CD14-positive monocyte (primary cell): ENCODE measurements around the gene TRAPPC2. TPM values are rescaled to one million over a fixed set of nuclear protein-coding genes. Genes with fewer than 3 reads are reported as not detected.

Experiments used
- DNase-seq, 3 donors: peaks; one replicate each; pipeline ENCODE4 v3.0.0-alpha.2; 2011 to 2022
- H2AFZ ChIP-seq: 2 replicates; pipeline ENCODE4 v1.6.0; 2012; ENCODE audit warnings: mild to moderate bottlenecking, low read depth, low read length, inconsistent platforms; ENCODE audit not compliant: insufficient read depth, poor library complexity, severe bottlenecking
- H3K27ac ChIP-seq, 2 donors: 1 replicate in 1 of 2; 2 replicates in 1 of 2; pipeline ENCODE4 v1.5.1; 2012 to 2013; ENCODE audit warnings: low read length in 2 of 2, control low read depth in 1 of 2, inconsistent platforms in 1 of 2, low read depth in 1 of 2, mild to moderate bottlenecking in 1 of 2
- H3K27me3 ChIP-seq, 2 donors: one replicate each; pipeline versions ENCODE4 v1.6.0 to v1.6.1; 2011 to 2013; ENCODE audit warnings: low read length in 2 of 2; ENCODE audit not compliant: control insufficient read depth in 2 of 2, insufficient read depth in 2 of 2
- H3K36me3 ChIP-seq, 2 donors: replicated peaks in 1 of 2; 1 replicate in 1 of 2; 2 replicates in 1 of 2; pipeline versions ENCODE4 v1.5.1 to v1.6.1; 2012 to 2013; ENCODE audit warnings: low read length in 2 of 2, control low read depth in 1 of 2, inconsistent platforms in 1 of 2, mild to moderate bottlenecking in 1 of 2; ENCODE audit not compliant: insufficient read depth in 2 of 2, control insufficient read depth in 1 of 2
- H3K4me1 ChIP-seq, 2 donors: 1 replicate in 1 of 2; 2 replicates in 1 of 2; pipeline versions ENCODE4 v1.5.1 to v1.6.1; 2012 to 2013; ENCODE audit warnings: low read length in 2 of 2, control low read depth in 1 of 2, inconsistent platforms in 1 of 2, mild to moderate bottlenecking in 1 of 2, moderate library complexity in 1 of 2; ENCODE audit not compliant: insufficient read depth in 2 of 2, control insufficient read depth in 1 of 2
- H3K4me2 ChIP-seq: replicated peaks from 2 replicates; pipeline ENCODE3; 2012; ENCODE audit warnings: low read length, moderate library complexity, mild to moderate bottlenecking; ENCODE audit not compliant: poor library complexity, severe bottlenecking; ENCODE audit errors: extremely low read depth
- H3K4me3 ChIP-seq, 3 experiments: fragments of 200-600 bp in 1 of 3; sonication (generic) in 1 of 3; replicated peaks in 1 of 3; 1 replicate in 2 of 3; 2 replicates in 1 of 3; pipeline ENCODE4 v1.5.1; 2011 to 2013; ENCODE audit warnings: low read length in 3 of 3, mild to moderate bottlenecking in 3 of 3, control low read depth in 2 of 3, low read depth in 2 of 3, inconsistent platforms in 1 of 3, moderate library complexity in 1 of 3
- H3K79me2 ChIP-seq: 2 replicates; pipeline ENCODE4 v1.6.0; 2012; ENCODE audit warnings: mild to moderate bottlenecking, control low read depth, inconsistent platforms, low read length, moderate library complexity; ENCODE audit not compliant: insufficient read depth
- H3K9ac ChIP-seq: 2 replicates; pipeline ENCODE4 v1.6.0; 2017; ENCODE audit warnings: low read length, mild to moderate bottlenecking; ENCODE audit not compliant: insufficient read depth, poor library complexity, severe bottlenecking
- H3K9me3 ChIP-seq, 2 donors: replicated peaks in 1 of 2; 1 replicate in 1 of 2; 2 replicates in 1 of 2; pipeline versions ENCODE4 v1.5.1 to v1.6.1; 2012 to 2013; ENCODE audit warnings: low read length in 2 of 2, control low read depth in 1 of 2; ENCODE audit not compliant: control insufficient read depth in 1 of 2, insufficient read depth in 1 of 2
- H4K20me1 ChIP-seq: 2 replicates; pipeline ENCODE4 v1.6.0; 2012; ENCODE audit warnings: mild to moderate bottlenecking, low read length, control low read depth, moderate library complexity; ENCODE audit not compliant: insufficient read depth
- H3K27ac Mint-ChIP-seq, 7 donors: one replicate each; pipeline ENCODE4 v1.8.0; 2020; ENCODE audit warnings: mild to moderate bottlenecking in 7 of 7, mixed read lengths in 7 of 7, moderate library complexity in 6 of 7, inconsistent platforms in 2 of 7
- H3K27me3 Mint-ChIP-seq, 3 donors: one replicate each; pipeline ENCODE4 v1.8.0; 2021 to 2022; ENCODE audit warnings: low read depth in 3 of 3, mild to moderate bottlenecking in 3 of 3, mixed read lengths in 3 of 3, moderate library complexity in 3 of 3, inconsistent platforms in 1 of 3
- H3K36me3 Mint-ChIP-seq, 2 donors: one replicate each; pipeline ENCODE4 v1.8.0; 2020; ENCODE audit warnings: mixed read lengths in 2 of 2, inconsistent platforms in 1 of 2, mild to moderate bottlenecking in 1 of 2
- H3K4me1 Mint-ChIP-seq: one replicate; pipeline ENCODE4 v1.8.0; 2020; ENCODE audit warnings: mild to moderate bottlenecking, mixed read lengths
- H3K4me3 Mint-ChIP-seq, 2 donors: one replicate each; pipeline ENCODE4 v1.8.0; 2020; ENCODE audit warnings: mild to moderate bottlenecking in 2 of 2, mixed read lengths in 2 of 2, moderate library complexity in 1 of 2
- H3K9me3 Mint-ChIP-seq, 7 donors: one replicate each; pipeline ENCODE4 v1.8.0; 2020 to 2022; ENCODE audit warnings: mixed read lengths in 7 of 7, mild to moderate bottlenecking in 6 of 7, moderate library complexity in 6 of 7, inconsistent platforms in 2 of 7
- WGBS: methylation state at CpG from one replicate; pipeline ENCODE4 v1.1.5; 2013; ENCODE audit warnings: missing lambda C conversion rate; ENCODE audit not compliant: insufficient coverage; 5-methylcytosine and 5-hydroxymethylcytosine counted together
- intact Hi-C, 2 donors: fragments of 100-400 bp; cut with micrococcal nuclease; formaldehyde crosslinking; loops; one replicate each; pipeline versions ENCODE4 v1.15.0 to v1.15.1; 2023
- polyA plus RNA-seq, 3 donors: library from polyadenylated mRNA; depleted of rRNA in 1 of 3; unstranded in 2 of 3; stranded (reverse) in 1 of 3; fragments of 300-500 nt in 2 of 3; fragments of >200 nt in 1 of 3; fragmentation: Illumina TruSeq in 2 of 3; gene quantifications; 1 replicate in 2 of 3; 2 replicates in 1 of 3; pipeline ENCODE4 v1.2.3, GENCODE V29; 2012 to 2021
- TF ChIP-seq, protein P1 (sequence below): fragments of 200-600 bp; IDR thresholded peaks from one replicate; pipeline ENCODE4 v1.8.0; 2022; ENCODE audit warnings: antibody characterized with exemption, mild to moderate bottlenecking

The TRAPPC2 gene
- polyA plus RNA-seq, 3 donors, result 10.6 to 18.3 (median 12.2) TPM

GRCh38 chrX:13750204-13750603 is 15.8 kb upstream of the TRAPPC2 start:
- intact Hi-C loops, result no loop called here
- Histone ChIP-seq H3K27me3 (no peaks in the 10 kb centered on the region), H3K4me1 (peaks cover 18 to 19% of the 10 kb centered on the region in 2 donors), H3K36me3 (peaks cover 0 to 7% of the 10 kb centered on the region in 2 donors), H3K79me2 (peaks cover 4% of the 10 kb centered on the region), H3K9ac (no peak overlapping the region), H3K9me3 (no peaks in the 10 kb centered on the region), H4K20me1 (no peaks in the 10 kb centered on the region), H3K4me2 (no peak overlapping the region), H2AFZ (no peak overlapping the region), H3K4me3 (no peak overlapping the region), H3K27ac (no peak overlapping the region)
- Mint-ChIP-seq H3K27me3 (peaks cover 0 to 3% (median 0%) of the 10 kb centered on the region in 3 donors), H3K4me3 (no peak overlapping the region), H3K36me3 (peaks cover 8 to 19% of the 10 kb centered on the region in 2 donors), H3K9me3 (peaks cover 0 to 3% (median 0%) of the 10 kb centered on the region in 7 donors), H3K27ac (no peak overlapping the region), H3K4me1 (peaks cover 23% of the 10 kb centered on the region)
- DNase-seq, result no peak
- TF ChIP-seq, protein P1, sequence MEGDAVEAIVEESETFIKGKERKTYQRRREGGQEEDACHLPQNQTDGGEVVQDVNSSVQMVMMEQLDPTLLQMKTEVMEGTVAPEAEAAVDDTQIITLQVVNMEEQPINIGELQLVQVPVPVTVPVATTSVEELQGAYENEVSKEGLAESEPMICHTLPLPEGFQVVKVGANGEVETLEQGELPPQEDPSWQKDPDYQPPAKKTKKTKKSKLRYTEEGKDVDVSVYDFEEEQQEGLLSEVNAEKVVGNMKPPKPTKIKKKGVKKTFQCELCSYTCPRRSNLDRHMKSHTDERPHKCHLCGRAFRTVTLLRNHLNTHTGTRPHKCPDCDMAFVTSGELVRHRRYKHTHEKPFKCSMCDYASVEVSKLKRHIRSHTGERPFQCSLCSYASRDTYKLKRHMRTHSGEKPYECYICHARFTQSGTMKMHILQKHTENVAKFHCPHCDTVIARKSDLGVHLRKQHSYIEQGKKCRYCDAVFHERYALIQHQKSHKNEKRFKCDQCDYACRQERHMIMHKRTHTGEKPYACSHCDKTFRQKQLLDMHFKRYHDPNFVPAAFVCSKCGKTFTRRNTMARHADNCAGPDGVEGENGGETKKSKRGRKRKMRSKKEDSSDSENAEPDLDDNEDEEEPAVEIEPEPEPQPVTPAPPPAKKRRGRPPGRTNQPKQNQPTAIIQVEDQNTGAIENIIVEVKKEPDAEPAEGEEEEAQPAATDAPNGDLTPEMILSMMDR, result peak; percentile 32

- TF ChIP-seq, protein P1, result no peak
- no peak overlapping the region for H3K27ac ChIP-seq
- no peak overlapping the region for H2AFZ ChIP-seq
- H3K4me1 Mint-ChIP-seq, result peaks cover 17% of the 10 kb centered on the region
- H3K4me3 Mint-ChIP-seq, result no peak overlapping the region
- H3K4me3 ChIP-seq, result no peak overlapping the region
- no peak overlapping the region for H3K4me2 ChIP-seq
- H3K36me3 ChIP-seq, result peaks cover 0 to 11% of the 10 kb centered on the region in 2 donors
- peaks cover 0 to 8% (median 0%) of the 10 kb centered on the region in 3 donors for H3K27me3 Mint-ChIP-seq
- H3K27me3 ChIP-seq, result no peaks in the 10 kb centered on the region
- H3K9me3 ChIP-seq, result no peaks in the 10 kb centered on the region
- no peaks in the 10 kb centered on the region for H4K20me1 ChIP-seq
- no peaks in the 10 kb centered on the region for H3K79me2 ChIP-seq
- peaks cover 8 to 21% of the 10 kb centered on the region in 2 donors for H3K36me3 Mint-ChIP-seq
- intact Hi-C loops, result loop anchor here in 1 of 2 donors (10.0 kb wide), 1 partner anchor 286 kb away; no protein-coding TSS in a partner anchor
- no peak overlapping the region for H3K9ac ChIP-seq
- no CpG with 5 or more reads among the region's 3 CpGs for WGBS
- H3K4me1 ChIP-seq, result peaks cover 12 to 13% of the 10 kb centered on the region in 2 donors
- no peak for DNase-seq
- H3K9me3 Mint-ChIP-seq, result peaks cover 0 to 3% (median 0%) of the 10 kb centered on the region in 7 donors
- H3K27ac Mint-ChIP-seq, result peak overlapping the region in 1 of 7 donors; percentile 53
Observed at GRCh38 chrX:13748486-13748885, 14.1 kb upstream of the TRAPPC2 start.
